ENCODE measurements around the gene METTL9.

GRCh38 chr16:21646721-21647561 is 47.6 kb downstream of the METTL9 start:
- TF ChIP-seq YY1 (IDR thresholded peaks at IDR 0.05; ENCODE audit: borderline replicate concordance in 1 of 3, control insufficient read depth in 1 of 3, extremely low read depth in 1 of 3, insufficient read depth in 3 of 3, insufficient read length in 1 of 3, insufficient replicate concordance in 2 of 3, low read depth in 1 of 3, low read length in 2 of 3) = no peak
- no peak for TF ChIP-seq PURB (CRISPR knock-in tag; IDR thresholded peaks at IDR 0.05; ENCODE audit: low read depth)
- TF ChIP-seq HNRNPUL1 (IDR thresholded peaks at IDR 0.05; ENCODE audit: low read length) = no peak
- no peak for TF ChIP-seq NR1H2 (CRISPR knock-in tag; IDR thresholded peaks at IDR 0.05)
- TF ChIP-seq SP1 (CRISPR knock-in tag; IDR thresholded peaks at IDR 0.05) = no peak
- no peak for TF ChIP-seq TSC22D4 (tag; IDR thresholded peaks at IDR 0.05)
- TF ChIP-seq ZHX1 (conservative IDR thresholded peaks at IDR 0.05; ENCODE audit: low read length) = no peak
- TF ChIP-seq NR3C1 (CRISPR knock-in tag; IDR thresholded peaks at IDR 0.05) = no peak
- TF ChIP-seq RAD21 (CRISPR knock-in tag; conservative IDR thresholded peaks at IDR 0.05 in 1 of 2, IDR thresholded peaks at IDR 0.05 in 1 of 2) = no peak

Measured in K562 (cell line).